SK-N-SH (cell line): ENCODE measurements around the gene PSMD2. TPM values are rescaled to one million over a fixed set of nuclear protein-coding genes. Genes with fewer than 3 reads are reported as not detected.

ENCODE experiments used
- CTCF ChIA-PET: fragments of 300-600, 350-600 bp; formaldehyde crosslinking; extraction: SDS; loops from one replicate; lab custom pipeline; 2021; lab: Yijun Ruan, JAX
- POLR2A ChIA-PET: fragments of 350-600 bp; sonication (Branson Sonifier 250); formaldehyde crosslinking; extraction: SDS; loops from one replicate; lab custom pipeline; 2020; ENCODE audit warnings: antibody characterized with exemption, inconsistent platforms; lab: Yijun Ruan, JAX
- DNase-seq: peaks from one replicate; pipeline ENCODE4 v3.0.0; 2012
- H2AFZ ChIP-seq: fragments of 200-600 bp; sonication (generic); 2 replicates; pipeline ENCODE4 v1.8.1; 2016; ENCODE audit warnings: antibody characterized with exemption, mild to moderate bottlenecking, low read depth
- H3F3A ChIP-seq: fragments of 200-600 bp; sonication (generic); replicated peaks from 2 replicates; pipeline ENCODE3; 2016; ENCODE audit warnings: antibody characterized with exemption, mild to moderate bottlenecking; ENCODE audit not compliant: insufficient read depth
- H3K27ac ChIP-seq, 2 experiments: fragments of 200-500 bp in 1 of 2; fragments of 200-600 bp in 1 of 2; sonication (Bioruptor generic) in 1 of 2; sonication (generic), shearing (Covaris generic) in 1 of 2; 2 replicates each; pipeline versions ENCODE4 v1.5.1 to v1.6.1; 2014 to 2016; ENCODE audit warnings: low read depth in 2 of 2, inconsistent platforms in 1 of 2, low read length in 1 of 2, mild to moderate bottlenecking in 1 of 2, mixed read lengths in 1 of 2
- H3K27me3 ChIP-seq: fragments of 200-600 bp; sonication (generic), shearing (Covaris generic); 2 replicates; pipeline ENCODE4 v1.6.1; 2016; ENCODE audit warnings: mixed run types; ENCODE audit not compliant: insufficient read depth
- H3K36me3 ChIP-seq, 2 experiments: fragments of 200-500 bp in 1 of 2; fragments of 200-600 bp in 1 of 2; sonication (Bioruptor generic) in 1 of 2; sonication (generic) in 1 of 2; replicated peaks in 1 of 2; 2 replicates each; pipeline versions ENCODE3 to v1.5.1; 2014 to 2016; ENCODE audit warnings: low read length in 1 of 2, mild to moderate bottlenecking in 1 of 2; ENCODE audit not compliant: insufficient read depth in 2 of 2, control insufficient read depth in 1 of 2
- H3K4me1 ChIP-seq, 2 experiments: fragments of 200-500 bp in 1 of 2; fragments of 200-600 bp in 1 of 2; sonication (Bioruptor generic) in 1 of 2; sonication (generic), shearing (Covaris generic) in 1 of 2; 2 replicates each; pipeline versions ENCODE4 v1.5.1 to v1.6.1; 2014 to 2016; ENCODE audit warnings: low read depth in 1 of 2, low read length in 1 of 2, mixed run types in 1 of 2; ENCODE audit not compliant: insufficient read depth in 2 of 2, control insufficient read depth in 1 of 2
- H3K4me2 ChIP-seq: fragments of 200-600 bp; sonication (generic), shearing (Covaris generic); 2 replicates; pipeline ENCODE4 v1.6.1; 2017; ENCODE audit warnings: mixed run types
- H3K4me3 ChIP-seq, 2 experiments: fragments of 200-500 bp in 1 of 2; fragments of 200-600 bp in 1 of 2; sonication (Bioruptor generic) in 1 of 2; sonication (generic), shearing (Covaris generic) in 1 of 2; 2 replicates each; pipeline versions ENCODE4 v1.5.1 to v1.8.1; 2014 to 2016; ENCODE audit warnings: low read depth in 2 of 2, inconsistent platforms in 1 of 2, low read length in 1 of 2, mild to moderate bottlenecking in 1 of 2, mixed read lengths in 1 of 2, moderate library complexity in 1 of 2
- H3K79me2 ChIP-seq: fragments of 200-600 bp; sonication (generic); 2 replicates; pipeline ENCODE4 v1.8.1; 2017; ENCODE audit warnings: mild to moderate bottlenecking; ENCODE audit not compliant: insufficient read depth
- H3K9ac ChIP-seq: fragments of 200-600 bp; sonication (generic); 2 replicates; pipeline ENCODE4 v1.6.1; 2017; ENCODE audit warnings: mixed run types
- H3K9me2 ChIP-seq: fragments of 200-600 bp; sonication (generic); 2 replicates; pipeline ENCODE4 v1.6.1; 2017; ENCODE audit warnings: mixed run types
- H3K9me3 ChIP-seq: fragments of 200-600 bp; sonication (generic); 2 replicates; pipeline ENCODE4 v1.6.1; 2017; ENCODE audit warnings: mixed run types, mild to moderate bottlenecking, moderate library complexity
- H4K20me1 ChIP-seq: fragments of 200-600 bp; sonication (generic); 2 replicates; pipeline ENCODE4 v1.6.1; 2017; ENCODE audit warnings: mild to moderate bottlenecking, mixed run types; ENCODE audit not compliant: insufficient read depth
- ELF1 ChIP-seq: IDR thresholded peaks from 2 replicates; pipeline ENCODE4 v1.4.0; 2012
- FOXM1 ChIP-seq: IDR thresholded peaks from 2 replicates; pipeline ENCODE4 v1.4.0; 2012; ENCODE audit warnings: low read depth, mild to moderate bottlenecking
- GABPA ChIP-seq: IDR thresholded peaks from 2 replicates; pipeline ENCODE4 v1.4.0; 2012; ENCODE audit warnings: low read depth, mild to moderate bottlenecking
- GATA2 ChIP-seq: sonication (generic); formaldehyde crosslinking; IDR thresholded peaks from 2 replicates; pipeline ENCODE4 v1.5.0; 2020; ENCODE audit warnings: mild to moderate bottlenecking, missing genetic modification reagents
- JUND ChIP-seq: IDR thresholded peaks from 2 replicates; pipeline ENCODE4 v1.4.0; 2012
- MAX ChIP-seq: IDR thresholded peaks from 2 replicates; pipeline ENCODE4 v1.4.0; 2012; ENCODE audit warnings: low read depth
- MEF2A ChIP-seq: IDR thresholded peaks from 2 replicates; pipeline ENCODE4 v1.4.0; 2012; ENCODE audit warnings: low read depth, borderline replicate concordance
- MXI1 ChIP-seq: IDR thresholded peaks from 2 replicates; pipeline ENCODE4 v1.6.1; 2012; ENCODE audit warnings: mild to moderate bottlenecking, low read depth, low read length, improper control_type of control experiment
- POLR2AphosphoS5 ChIP-seq: IDR thresholded peaks from 2 replicates; pipeline ENCODE4 v1.6.1; 2012; ENCODE audit warnings: low read depth, low read length
- REST ChIP-seq: IDR thresholded peaks from 2 replicates; pipeline ENCODE4 v1.6.1; 2012; ENCODE audit warnings: mild to moderate bottlenecking, low read depth, low read length, moderate library complexity
- RXRA ChIP-seq: IDR thresholded peaks from 2 replicates; pipeline ENCODE4 v1.4.0; 2012; ENCODE audit warnings: low read depth, mild to moderate bottlenecking, borderline replicate concordance
- SIN3A ChIP-seq: IDR thresholded peaks from 2 replicates; pipeline ENCODE4 v1.6.1; 2012; ENCODE audit warnings: low read depth, mild to moderate bottlenecking, low read length, moderate library complexity, borderline replicate concordance
- SMC3 ChIP-seq: IDR thresholded peaks from 2 replicates; pipeline ENCODE4 v1.6.1; 2012; ENCODE audit warnings: low read depth, low read length, improper control_type of control experiment
- TEAD4 ChIP-seq: IDR thresholded peaks from 2 replicates; pipeline ENCODE4 v1.4.0; 2012; ENCODE audit warnings: mild to moderate bottlenecking, borderline replicate concordance; ENCODE audit not compliant: insufficient read depth
- USF1 ChIP-seq: IDR thresholded peaks from 2 replicates; pipeline ENCODE4 v1.4.0; 2012; ENCODE audit warnings: low read depth, borderline replicate concordance
- WGBS: methylation state at CpG from one replicate; pipeline ENCODE4 v1.1.6; 2017; ENCODE audit warnings: low lambda C conversion rate; 5-methylcytosine and 5-hydroxymethylcytosine counted together
- polyA plus RNA-seq, 3 experiments: library from polyadenylated mRNA; depleted of rRNA; stranded (reverse); fragments of >200 nt; gene quantifications; 2 replicates each; pipeline ENCODE4 v1.2.3, GENCODE V29; 2012
- TF ChIP-seq, protein P1 (sequence below): IDR thresholded peaks from 2 replicates; pipeline ENCODE4; 2012
- TF ChIP-seq, protein P2 (sequence below): fragments of 150-350 bp; IDR thresholded peaks from 2 replicates; pipeline ENCODE4 v1.6.1; 2016; ENCODE audit warnings: mild to moderate bottlenecking, low read depth, low read length
- TF ChIP-seq, protein P3 (sequence below): fragments of 200-600 bp; sonication (generic); IDR thresholded peaks from 2 replicates; pipeline ENCODE4 v1.6.1; 2017; ENCODE audit warnings: antibody characterized with exemption, mild to moderate bottlenecking, moderate library complexity

PSMD2 gene
- polyA plus RNA-seq, 1 of the 3 experiments (the other 2 are of a cell fraction), result 328 TPM

- TF ChIP-seq TEAD4, result no peak
- TF ChIP-seq ELF1, result no peak
- TF ChIP-seq SMC3, result no peak
- TF ChIP-seq SIN3A, result no peak
- no peak for TF ChIP-seq USF1
- TF ChIP-seq MXI1, result no peak
- no peak for TF ChIP-seq POLR2AphosphoS5
- no peak for TF ChIP-seq GABPA
- TF ChIP-seq, protein P1, sequence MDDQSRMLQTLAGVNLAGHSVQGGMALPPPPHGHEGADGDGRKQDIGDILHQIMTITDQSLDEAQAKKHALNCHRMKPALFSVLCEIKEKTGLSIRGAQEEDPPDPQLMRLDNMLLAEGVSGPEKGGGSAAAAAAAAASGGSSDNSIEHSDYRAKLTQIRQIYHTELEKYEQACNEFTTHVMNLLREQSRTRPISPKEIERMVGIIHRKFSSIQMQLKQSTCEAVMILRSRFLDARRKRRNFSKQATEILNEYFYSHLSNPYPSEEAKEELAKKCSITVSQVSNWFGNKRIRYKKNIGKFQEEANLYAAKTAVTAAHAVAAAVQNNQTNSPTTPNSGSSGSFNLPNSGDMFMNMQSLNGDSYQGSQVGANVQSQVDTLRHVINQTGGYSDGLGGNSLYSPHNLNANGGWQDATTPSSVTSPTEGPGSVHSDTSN, result no peak
- TF ChIP-seq JUND, result no peak
- no peak for TF ChIP-seq RXRA
- TF ChIP-seq, all 33 proteins: peak for 0
- H3K9me2 ChIP-seq, result no peaks in the 10 kb centered on the region
- H3F3A ChIP-seq, result peaks cover 58% of the 10 kb centered on the region
- no peak overlapping the region for H3K27ac ChIP-seq
- H4K20me1 ChIP-seq, result peaks cover 43% of the 10 kb centered on the region
- no peaks in the 10 kb centered on the region for H3K27me3 ChIP-seq
- no peaks in the 10 kb centered on the region for H3K9me3 ChIP-seq
- DNase-seq, result no peak
- peaks cover 87 to 95% of the 10 kb centered on the region in 2 experiments for H3K36me3 ChIP-seq
- no peak overlapping the region for H3K4me3 ChIP-seq
- ChIA-PET POLR2A (interaction anchor here (1.8 kb wide), 1 partner anchor 10 kb away, joined by 5 read pairs; no protein-coding TSS in a partner anchor), CTCF (interaction anchor here (1.2 kb wide), 1 partner anchor 10 kb away, joined by 3 read pairs; no protein-coding TSS in a partner anchor)
- H3K79me2 ChIP-seq, result peaks cover 84% of the 10 kb centered on the region
- H2AFZ ChIP-seq, result no peak overlapping the region
- H3K4me2 ChIP-seq, result no peak overlapping the region
- peaks cover 0 to 12% of the 10 kb centered on the region in 2 experiments; a peak in 1 of 4 replicates for H3K4me1 ChIP-seq
- H3K9ac ChIP-seq, result no peak overlapping the region
- 97% methylated on average over 21 of the region's 21 CpGs for WGBS
Observed at GRCh38 chr3:184327171-184327570, 28.1 kb downstream of the PSMD2 start.

- no peak overlapping the region for H3K27ac ChIP-seq
- POLR2A ChIA-PET, result interaction anchor here (1.0 kb wide), 1 partner anchor 9 kb away, joined by 3 read pairs; no protein-coding TSS in a partner anchor
- H3K4me1 ChIP-seq, result peaks cover 0 to 18% of the 10 kb centered on the region in 2 experiments; a peak in 3 of 4 replicates
- no peak overlapping the region for H2AFZ ChIP-seq
- H4K20me1 ChIP-seq, result peaks cover 36% of the 10 kb centered on the region
- WGBS, result 62% methylated on average over 3 of the region's 3 CpGs
- H3K9ac ChIP-seq, result no peak overlapping the region
- no peak overlapping the region for H3K4me2 ChIP-seq
- no peaks in the 10 kb centered on the region for H3K27me3 ChIP-seq
- H3F3A ChIP-seq, result peaks cover 71% of the 10 kb centered on the region
- peaks cover 85 to 89% of the 10 kb centered on the region in 2 experiments for H3K36me3 ChIP-seq
- DNase-seq, result no peak
- no peak overlapping the region for H3K4me3 ChIP-seq
- H3K79me2 ChIP-seq, result peaks cover 81% of the 10 kb centered on the region
- CTCF ChIA-PET, result interaction anchor here (1.2 kb wide), 1 partner anchor 11 kb away, joined by 3 read pairs; no protein-coding TSS in a partner anchor
- no peaks in the 10 kb centered on the region for H3K9me2 ChIP-seq
- H3K9me3 ChIP-seq, result no peaks in the 10 kb centered on the region
- TF ChIP-seq GATA2 (CRISPR knock-in tag) (no peak), REST (no peak), MAX (no peak), POLR2AphosphoS5 (no peak), MEF2A (no peak), FOXM1 (no peak)
- TF ChIP-seq, protein P2, sequence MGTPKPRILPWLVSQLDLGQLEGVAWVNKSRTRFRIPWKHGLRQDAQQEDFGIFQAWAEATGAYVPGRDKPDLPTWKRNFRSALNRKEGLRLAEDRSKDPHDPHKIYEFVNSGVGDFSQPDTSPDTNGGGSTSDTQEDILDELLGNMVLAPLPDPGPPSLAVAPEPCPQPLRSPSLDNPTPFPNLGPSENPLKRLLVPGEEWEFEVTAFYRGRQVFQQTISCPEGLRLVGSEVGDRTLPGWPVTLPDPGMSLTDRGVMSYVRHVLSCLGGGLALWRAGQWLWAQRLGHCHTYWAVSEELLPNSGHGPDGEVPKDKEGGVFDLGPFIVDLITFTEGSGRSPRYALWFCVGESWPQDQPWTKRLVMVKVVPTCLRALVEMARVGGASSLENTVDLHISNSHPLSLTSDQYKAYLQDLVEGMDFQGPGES, result no peak
- TF ChIP-seq, protein P1, result no peak
- TF ChIP-seq, protein P3, sequence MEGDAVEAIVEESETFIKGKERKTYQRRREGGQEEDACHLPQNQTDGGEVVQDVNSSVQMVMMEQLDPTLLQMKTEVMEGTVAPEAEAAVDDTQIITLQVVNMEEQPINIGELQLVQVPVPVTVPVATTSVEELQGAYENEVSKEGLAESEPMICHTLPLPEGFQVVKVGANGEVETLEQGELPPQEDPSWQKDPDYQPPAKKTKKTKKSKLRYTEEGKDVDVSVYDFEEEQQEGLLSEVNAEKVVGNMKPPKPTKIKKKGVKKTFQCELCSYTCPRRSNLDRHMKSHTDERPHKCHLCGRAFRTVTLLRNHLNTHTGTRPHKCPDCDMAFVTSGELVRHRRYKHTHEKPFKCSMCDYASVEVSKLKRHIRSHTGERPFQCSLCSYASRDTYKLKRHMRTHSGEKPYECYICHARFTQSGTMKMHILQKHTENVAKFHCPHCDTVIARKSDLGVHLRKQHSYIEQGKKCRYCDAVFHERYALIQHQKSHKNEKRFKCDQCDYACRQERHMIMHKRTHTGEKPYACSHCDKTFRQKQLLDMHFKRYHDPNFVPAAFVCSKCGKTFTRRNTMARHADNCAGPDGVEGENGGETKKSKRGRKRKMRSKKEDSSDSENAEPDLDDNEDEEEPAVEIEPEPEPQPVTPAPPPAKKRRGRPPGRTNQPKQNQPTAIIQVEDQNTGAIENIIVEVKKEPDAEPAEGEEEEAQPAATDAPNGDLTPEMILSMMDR, result no peak
Observed at GRCh38 chr3:184328516-184328915, 29.5 kb downstream of the PSMD2 start.
